Activated naive CD8-positive, alpha-beta T cell treated with anti-CD3 and anti-CD28 coated beads, Interleukin-2, amount 50 U/mL, for 24 hours (primary cell): Measurements from ENCODE around the gene ABCC8.
A peak's percentile ranks its signal among the peaks of the same experiment; 100 is the strongest.

Experiments
- ATAC-seq: fragments of 150-1000 bp; cut with Tn5 transposase; one replicate; pipeline ENCODE4 v1.10.0; 2021
- DNase-seq: peaks from one replicate; pipeline ENCODE4 v3.0.0; 2021
- H3K27ac Mint-ChIP-seq: one replicate; pipeline ENCODE4 v1.8.0; 2021; ENCODE audit warnings: mild to moderate bottlenecking, mixed read lengths
- H3K27me3 Mint-ChIP-seq: one replicate; pipeline ENCODE4 v1.8.0; 2021; ENCODE audit warnings: mixed read lengths
- H3K36me3 Mint-ChIP-seq: one replicate; pipeline ENCODE4 v1.8.0; 2021; ENCODE audit warnings: low read depth, mixed read lengths
- H3K4me1 Mint-ChIP-seq: one replicate; pipeline ENCODE4 v1.8.0; 2021; ENCODE audit warnings: mixed read lengths
- H3K4me3 Mint-ChIP-seq: one replicate; pipeline ENCODE4 v1.8.0; 2021; ENCODE audit warnings: mild to moderate bottlenecking, moderate library complexity, mixed read lengths
- H3K9me3 Mint-ChIP-seq: one replicate; pipeline ENCODE4 v1.8.0; 2021; ENCODE audit warnings: mixed read lengths

The ABCC8 gene

GRCh38 chr11:17389957-17390649, 86.5 kb downstream of the ABCC8 start:
- Mint-ChIP-seq H3K27ac (no peak overlapping the region), H3K4me1 (peaks cover 7% of the 10 kb centered on the region)
- DNase-seq: no peak

GRCh38 chr11:17389211-17389956, 87.3 kb downstream of the ABCC8 start:
- Mint-ChIP-seq H3K27me3 (peaks cover 6% of the 10 kb centered on the region), H3K36me3 (no peaks in the 10 kb centered on the region), H3K9me3 (no peaks in the 10 kb centered on the region), H3K27ac (no peak overlapping the region), H3K4me3 (peak overlapping the region; percentile 65), H3K4me1 (peaks cover 7% of the 10 kb centered on the region)
- DNase-seq (peak; percentile 86), ATAC-seq (peak; percentile 66)

More at GRCh38 chr11:17389957-17390649, 86.5 kb downstream of the ABCC8 start:
- no peaks in the 10 kb centered on the region for H3K36me3 Mint-ChIP-seq
- peak overlapping the region; percentile 65 for H3K4me3 Mint-ChIP-seq
- no peaks in the 10 kb centered on the region for H3K9me3 Mint-ChIP-seq
- H3K27me3 Mint-ChIP-seq: peaks cover 3% of the 10 kb centered on the region
- no peak for ATAC-seq

- Mint-ChIP-seq H3K27ac (no peak within 1 kb of the TSS), H3K4me1 (peaks cover 7% of the 10 kb centered on the region), H3K4me3 (peak within 1 kb of the TSS; percentile 65), H3K27me3 (peaks cover 6% of the 10 kb centered on the region), H3K9me3 (no peaks in the 10 kb centered on the region), H3K36me3 (no peaks in the 10 kb centered on the region)
- no peak for DNase-seq
- ATAC-seq: peak; percentile 48
Measured at GRCh38 chr11:17388609-17389210, 87.9 kb downstream of the ABCC8 start, which contains the start of gene KCNJ11. Gene KCNJ11, minus strand, starts transcription at chr11:17388659. Its CDS starts 568 bp downstream, at chr11:17388091.

- Mint-ChIP-seq H3K36me3 (no peaks in the 10 kb centered on the region), H3K27me3 (peaks cover 6% of the 10 kb centered on the region), H3K9me3 (no peaks in the 10 kb centered on the region), H3K4me3 (no peak overlapping the region), H3K4me1 (peaks cover 7% of the 10 kb centered on the region), H3K27ac (no peak overlapping the region)
- no peak for ATAC-seq
- DNase-seq: no peak
Measured at GRCh38 chr11:17387811-17388210, 88.8 kb downstream of the ABCC8 start.

- H3K27me3 Mint-ChIP-seq: peaks cover 6% of the 10 kb centered on the region
- H3K4me1 Mint-ChIP-seq: peaks cover 7% of the 10 kb centered on the region
- DNase-seq (no peak), ATAC-seq (no peak)
- no peaks in the 10 kb centered on the region for H3K36me3 Mint-ChIP-seq
- H3K27ac Mint-ChIP-seq: no peak overlapping the region
- no peaks in the 10 kb centered on the region for H3K9me3 Mint-ChIP-seq
- H3K4me3 Mint-ChIP-seq: no peak overlapping the region
Measured at GRCh38 chr11:17387254-17387653, 89.4 kb downstream of the ABCC8 start.

- ATAC-seq (peak; percentile 61), DNase-seq (peak; percentile 55)
- Mint-ChIP-seq H3K4me1 (peaks cover 7% of the 10 kb centered on the region), H3K4me3 (no peak overlapping the region), H3K9me3 (no peaks in the 10 kb centered on the region), H3K27ac (no peak overlapping the region), H3K36me3 (no peaks in the 10 kb centered on the region), H3K27me3 (peaks cover 6% of the 10 kb centered on the region)
Measured at GRCh38 chr11:17386331-17387084, 90.1 kb downstream of the ABCC8 start.

- Mint-ChIP-seq H3K4me1 (peaks cover 7% of the 10 kb centered on the region), H3K36me3 (no peaks in the 10 kb centered on the region), H3K27me3 (peaks cover 6% of the 10 kb centered on the region), H3K27ac (no peak overlapping the region), H3K9me3 (no peaks in the 10 kb centered on the region), H3K4me3 (no peak overlapping the region)
- DNase-seq (no peak), ATAC-seq (no peak)
Measured at GRCh38 chr11:17385926-17386325, 90.7 kb downstream of the ABCC8 start.

GRCh38 chr11:17385492-17385891, 91.2 kb downstream of the ABCC8 start:
- ATAC-seq (no peak), DNase-seq (no peak)
- Mint-ChIP-seq H3K27ac (no peak overlapping the region), H3K4me3 (no peak overlapping the region), H3K4me1 (peaks cover 7% of the 10 kb centered on the region), H3K36me3 (no peaks in the 10 kb centered on the region), H3K9me3 (no peaks in the 10 kb centered on the region), H3K27me3 (peaks cover 6% of the 10 kb centered on the region)

GRCh38 chr11:17384002-17384511, 92.6 kb downstream of the ABCC8 start:
- Mint-ChIP-seq H3K27ac (no peak overlapping the region), H3K4me3 (no peak overlapping the region), H3K27me3 (peaks cover 6% of the 10 kb centered on the region), H3K9me3 (no peaks in the 10 kb centered on the region), H3K4me1 (peaks cover 4% of the 10 kb centered on the region), H3K36me3 (no peaks in the 10 kb centered on the region)
- DNase-seq (peak; percentile 80), ATAC-seq (peak; percentile 45)

- no peak for DNase-seq
- Mint-ChIP-seq H3K36me3 (peaks cover under 1% of the 10 kb centered on the region), H3K27ac (no peak overlapping the region), H3K4me1 (peaks cover 2% of the 10 kb centered on the region), H3K9me3 (no peaks in the 10 kb centered on the region), H3K4me3 (no peak overlapping the region), H3K27me3 (peaks cover 6% of the 10 kb centered on the region)
- no peak for ATAC-seq
Measured at GRCh38 chr11:17383461-17383860, 93.2 kb downstream of the ABCC8 start.

GRCh38 chr11:17382046-17382728, 94.5 kb downstream of the ABCC8 start:
- peaks cover 4% of the 10 kb centered on the region for H3K36me3 Mint-ChIP-seq
- no peak for DNase-seq
- no peaks in the 10 kb centered on the region for H3K4me1 Mint-ChIP-seq
- H3K9me3 Mint-ChIP-seq: no peaks in the 10 kb centered on the region
- no peak overlapping the region for H3K27ac Mint-ChIP-seq
- peaks cover 3% of the 10 kb centered on the region for H3K27me3 Mint-ChIP-seq
- ATAC-seq: no peak
- no peak overlapping the region for H3K4me3 Mint-ChIP-seq

GRCh38 chr11:17381156-17381555, 95.5 kb downstream of the ABCC8 start:
- Mint-ChIP-seq H3K4me1 (no peaks in the 10 kb centered on the region), H3K9me3 (no peaks in the 10 kb centered on the region), H3K36me3 (peaks cover 4% of the 10 kb centered on the region), H3K4me3 (no peak overlapping the region), H3K27ac (no peak overlapping the region), H3K27me3 (peaks cover 3% of the 10 kb centered on the region)
- DNase-seq: no peak
- ATAC-seq: no peak

- H3K4me3 Mint-ChIP-seq: no peak overlapping the region
- H3K36me3 Mint-ChIP-seq: peaks cover 5% of the 10 kb centered on the region
- H3K27ac Mint-ChIP-seq: no peak overlapping the region
- DNase-seq (no peak), ATAC-seq (no peak)
- no peaks in the 10 kb centered on the region for H3K27me3 Mint-ChIP-seq
- H3K4me1 Mint-ChIP-seq: no peaks in the 10 kb centered on the region
- no peaks in the 10 kb centered on the region for H3K9me3 Mint-ChIP-seq
Measured at GRCh38 chr11:17379383-17380180, 97.1 kb downstream of the ABCC8 start.
